Adrenal gland (tissue), 12 donors: ENCODE measurements around the gene TTC27. TPM values are rescaled to one million over a fixed set of nuclear protein-coding genes. Genes with fewer than 3 reads are reported as not detected.
A peak's percentile ranks its signal among the peaks of the same experiment; 100 is the strongest.

ENCODE experiments used
- DNase-seq, 7 donors: peaks; one replicate each; pipeline ENCODE4 v3.0.0-alpha.2; 2019 to 2020
- H3K27ac ChIP-seq, 5 donors: fragments of 200-600 bp; sonication (generic) in 4 of 5; 1 replicate in 3 of 5; 2 replicates in 2 of 5; pipeline versions ENCODE4 v1.5.1 to v1.8.0; 2016 to 2020; ENCODE audit warnings: mild to moderate bottlenecking in 1 of 5
- H3K27me3 ChIP-seq: fragments of 200-600 bp; 2 replicates; pipeline ENCODE4 v1.8.0; 2021
- H3K36me3 ChIP-seq, 2 donors: fragments of 200-600 bp; replicated peaks in 1 of 2; 1 replicate in 1 of 2; 2 replicates in 1 of 2; pipeline versions ENCODE4 v1.5.1 to v1.8.0; 2018 to 2022
- H3K4me1 ChIP-seq, 2 donors: fragments of 200-600 bp; replicated peaks in 1 of 2; 1 replicate in 1 of 2; 2 replicates in 1 of 2; pipeline versions ENCODE4 v1.5.1 to v1.8.0; 2018 to 2021
- H3K4me3 ChIP-seq, 4 donors: fragments of 200-600 bp; sonication (generic) in 3 of 4; one replicate each; pipeline ENCODE4 v1.5.1; 2016 to 2018
- H3K9me3 ChIP-seq, 3 donors: fragments of 200-600 bp; sonication (generic) in 1 of 3; replicated peaks in 1 of 3; 1 replicate in 2 of 3; 2 replicates in 1 of 3; pipeline versions ENCODE4 v1.5.1 to v1.8.0; 2016 to 2021
- CTCF ChIP-seq, 6 experiments: fragments of 450-650 bp in 4 of 6; fragments of 200-600 bp in 2 of 6; sonication (generic) in 1 of 6; IDR thresholded peaks; 1 replicate in 5 of 6; 2 replicates in 1 of 6; pipeline versions ENCODE4 v1.5.1 to v1.8.0; 2016 to 2021; ENCODE audit warnings: antibody characterized with exemption in 6 of 6, mild to moderate bottlenecking in 2 of 6, moderate library complexity in 1 of 6
- POLR2A ChIP-seq, 2 donors: fragments of 450-650 bp; IDR thresholded peaks; one replicate each; pipeline ENCODE4 v1.6.1; 2017; ENCODE audit warnings: antibody characterized with exemption in 2 of 2, mild to moderate bottlenecking in 2 of 2, moderate library complexity in 1 of 2
- WGBS, 4 donors: extraction: QIAGEN DNeasy Blood & Tissue Kit in 2 of 4; methylation state at CpG; one replicate each; pipeline versions ENCODE4 v1.1.5 to v1.1.7; 2013 to 2017; 5-methylcytosine and 5-hydroxymethylcytosine counted together
- intact Hi-C, 2 donors: fragments of 100-400 bp; cut with DNase I; formaldehyde crosslinking; loops; one replicate each; pipeline versions ENCODE4 v1.14.1 to v1.15.0; 2022 to 2023
- polyA plus RNA-seq, 3 donors: library from polyadenylated mRNA; stranded (reverse); fragments of 200-250 nt in 2 of 3; fragments of 350-450 nt in 1 of 3; fragmentation: Illumina TruSeq in 1 of 3; extraction: RNeasy Lipid Tissue Mini Kit (QIAGEN cat#74804) in 1 of 3; gene quantifications; one replicate each; pipeline ENCODE4 v1.2.3, GENCODE V29; 2013 to 2014
- total RNA-seq, 9 donors: library from RNA; depleted of rRNA in 4 of 9; stranded (reverse); fragments of >200 nt in 4 of 9; fragments of 120-200 nt in 1 of 9; fragmentation: NEBNext Ultra II Directional in 1 of 9; extraction: Animal tissue kit (Norgen Biotek cat#: 25700) in 1 of 9; gene quantifications; one replicate each; pipeline versions ENCODE4 v1.1.0 to v1.2.4, GENCODE V29; 2013 to 2023
- donor health status: healthy with polysubstance abuse.
- donor health status: Bipolar disorder and iron deficiency.
- donor health status: DM: yes; HTN: yes; CAD: no.
- donor health status: DM: no; HTN: no; CAD: no.
- donor health status: DM: no; HTN: no; CAD: no.
- donor health status: DM: yes; HTN: yes; CAD: no.

Gene TTC27
- total and polyA plus RNA-seq, 12 donors = 5.7 to 31.1 (median 19.8) TPM

DNA sequence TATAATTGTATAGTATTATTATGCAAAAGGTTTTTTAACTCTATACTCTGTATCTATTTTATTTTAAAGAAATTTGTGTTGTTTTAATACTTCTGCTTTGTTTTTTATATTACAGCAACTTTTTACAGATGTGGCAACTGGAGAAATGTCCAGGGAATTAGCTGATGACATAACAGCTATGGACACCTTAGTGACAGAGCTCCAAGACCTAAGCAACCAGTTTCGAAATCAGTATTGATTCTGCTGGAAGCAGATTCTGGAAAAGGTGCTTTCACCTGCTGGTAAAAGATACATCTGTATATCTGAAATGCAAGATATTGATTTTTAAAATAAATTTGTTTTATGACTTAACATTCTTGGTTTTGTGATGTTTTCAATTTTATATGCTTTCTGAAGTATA lies 192.9 kb downstream of the TTC27 start:
- TF ChIP-seq CTCF (IDR thresholded peaks at IDR 0.05) (no peak), POLR2A (IDR thresholded peaks at IDR 0.05) (no peak)
- intact Hi-C loops = no loop called here
- H3K4me1 ChIP-seq = peaks cover 0 to 18% of the 10 kb centered on the region in 2 donors
- no peaks in the 10 kb centered on the region for H3K36me3 ChIP-seq
- H3K9me3 ChIP-seq = no peaks in the 10 kb centered on the region
- DNase-seq = no peak
- no peak overlapping the region for H3K27ac ChIP-seq
- WGBS, 4 donors = 96 to 100% (median 99%) methylated on average over 1 of the region's 1 CpG
- H3K27me3 ChIP-seq = no peaks in the 10 kb centered on the region
- H3K4me3 ChIP-seq = no peak overlapping the region

DNA sequence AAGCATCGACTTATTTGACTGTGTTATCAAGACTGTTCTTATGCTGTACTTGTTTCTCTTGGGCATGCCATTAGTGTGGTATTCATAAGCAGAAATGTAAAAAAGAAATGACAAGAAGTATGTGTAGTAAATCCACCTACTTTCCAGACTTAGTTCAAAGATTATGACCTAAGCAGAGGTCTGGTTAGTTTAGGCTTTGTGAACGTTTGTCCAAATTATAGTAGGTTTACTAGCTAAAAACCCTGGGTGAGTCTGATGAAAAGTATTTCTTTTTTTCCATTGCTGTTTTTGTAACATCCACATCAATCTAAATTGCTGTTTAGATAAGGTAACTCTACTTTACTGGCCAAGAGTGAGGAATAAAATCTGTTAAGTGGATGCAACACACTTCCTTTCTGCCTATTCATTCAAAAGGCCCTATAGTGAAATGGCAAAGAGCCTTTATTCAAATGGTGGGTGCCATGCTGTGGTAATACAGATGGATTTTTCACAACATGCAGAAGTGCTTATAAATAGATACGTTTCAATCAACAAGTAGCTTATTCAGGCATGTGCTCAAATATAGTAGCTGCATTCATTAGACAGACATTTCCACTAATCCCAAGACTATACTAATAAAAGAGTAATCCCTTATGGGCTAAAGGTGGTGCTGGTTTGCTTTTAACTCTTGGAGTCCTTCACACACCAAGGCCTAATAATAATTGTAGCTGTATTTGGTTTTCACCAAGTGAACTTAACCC lies 196.4 kb downstream of the TTC27 start:
- Histone ChIP-seq H3K36me3 (no peaks in the 10 kb centered on the region), H3K27me3 (no peaks in the 10 kb centered on the region), H3K4me1 (peaks cover 0 to 18% of the 10 kb centered on the region in 2 donors), H3K4me3 (no peak overlapping the region), H3K27ac (no peak overlapping the region), H3K9me3 (peaks cover 0 to 4% (median 0%) of the 10 kb centered on the region in 3 donors)
- intact Hi-C loops = no loop called here
- DNase-seq = no peak
- TF ChIP-seq POLR2A (IDR thresholded peaks at IDR 0.05) (no peak), CTCF (IDR thresholded peaks at IDR 0.05) (no peak)
- WGBS, 4 donors = 90 to 93% (median 92%) methylated on average over 3 of the region's 3 CpGs

DNA sequence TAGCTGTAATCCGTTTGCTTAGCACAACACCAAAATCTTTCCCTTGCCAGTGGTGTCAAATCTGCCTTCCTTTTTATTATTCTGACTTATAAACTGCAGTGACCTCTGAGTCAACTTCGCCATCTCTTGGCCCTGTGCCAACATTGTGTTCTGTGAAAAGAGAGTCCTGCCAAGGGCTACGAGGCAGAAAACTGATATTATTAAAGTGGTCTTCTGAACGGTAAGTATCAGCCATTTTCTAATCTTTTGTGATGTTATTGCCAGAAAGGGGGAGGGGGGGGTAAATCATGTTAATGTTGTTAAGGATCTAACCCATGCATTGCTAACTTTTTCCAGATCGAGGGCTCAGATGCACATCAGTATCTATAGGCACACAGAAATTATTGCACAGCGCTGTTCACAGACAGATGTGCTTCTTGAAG lies 197.5 kb downstream of the TTC27 start:
- Histone ChIP-seq H3K4me3 (no peak overlapping the region), H3K9me3 (peaks cover 0 to 6% (median 0%) of the 10 kb centered on the region in 3 donors), H3K27me3 (no peaks in the 10 kb centered on the region), H3K27ac (no peak overlapping the region), H3K36me3 (no peaks in the 10 kb centered on the region), H3K4me1 (peaks cover 0 to 18% of the 10 kb centered on the region in 2 donors)
- peak; percentile 66 to 86 (median 82) for DNase-seq
- TF ChIP-seq POLR2A (IDR thresholded peaks at IDR 0.05) (no peak), CTCF (IDR thresholded peaks at IDR 0.05) (no peak)
- intact Hi-C loops = no loop called here
- WGBS, 4 donors = 29 to 34% (median 31%) methylated on average over 6 of the region's 6 CpGs

- intact Hi-C loops = no loop called here
- no peaks in the 10 kb centered on the region for H3K27me3 ChIP-seq
- H3K36me3 ChIP-seq = no peaks in the 10 kb centered on the region
- no peak for DNase-seq
- no peak overlapping the region for H3K4me3 ChIP-seq
- WGBS, 4 donors = 76 to 90% (median 82%) methylated on average over 1 of the region's 1 CpG
- TF ChIP-seq POLR2A (IDR thresholded peaks at IDR 0.05) (no peak), CTCF (IDR thresholded peaks at IDR 0.05) (no peak)
- H3K9me3 ChIP-seq = peaks cover 0 to 6% (median 0%) of the 10 kb centered on the region in 3 donors
- H3K27ac ChIP-seq = no peak overlapping the region
- peaks cover 0 to 5% of the 10 kb centered on the region in 2 donors for H3K4me1 ChIP-seq
These were observed 202.3 kb downstream of the TTC27 start for GRCh38 chr2:32830196-32830595.
